Measurements from ENCODE around the gene OR2V1. TPM values are rescaled to one million over a fixed set of nuclear protein-coding genes. Genes with fewer than 3 reads are reported as not detected.
"Not testable (repeated sequence)": the region's sequence is repeated elsewhere in the genome, so short reads cannot be mapped to it uniquely, and the experiment has no call there.

Gene OR2V1
- total RNA-seq, 1 donor from 2014 or later = not detected

GRCh38 chr5:181152406-181152805 is 21.4 kb upstream of the OR2V1 start:
- no peak overlapping the region for H3K4me3 ChIP-seq (ENCODE audit: low read depth, low read length)
- FAIRE-seq (no peak), DNase-seq (ENCODE audit: low read depth) (no peak)
- H3K36me3 ChIP-seq (ENCODE audit: control insufficient read depth, insufficient read depth, low read length) = no peaks in the 10 kb centered on the region
- TF ChIP-seq CTCF (IDR thresholded peaks at IDR 0.05; ENCODE audit: insufficient read depth, low read length, severe bottlenecking) = no peak
- H3K27me3 ChIP-seq (ENCODE audit: control insufficient read depth, insufficient read depth, low read length) = no peaks in the 10 kb centered on the region

GRCh38 chr5:181151146-181151545 is 20.2 kb upstream of the OR2V1 start:
- Histone ChIP-seq H3K27me3 (ENCODE audit: control insufficient read depth, insufficient read depth, low read length) (no peaks in the 10 kb centered on the region), H3K4me3 (ENCODE audit: low read depth, low read length) (no peak overlapping the region), H3K36me3 (ENCODE audit: control insufficient read depth, insufficient read depth, low read length) (no peaks in the 10 kb centered on the region)
- no peak for TF ChIP-seq CTCF (IDR thresholded peaks at IDR 0.05; ENCODE audit: insufficient read depth, low read length, severe bottlenecking)
- DNase-seq (ENCODE audit: low read depth) (no peak), FAIRE-seq (no peak)

GRCh38 chr5:181149806-181150733 is 19.1 kb upstream of the OR2V1 start:
- Histone ChIP-seq H3K27me3 (ENCODE audit: control insufficient read depth, insufficient read depth, low read length) (no peaks in the 10 kb centered on the region), H3K36me3 (ENCODE audit: control insufficient read depth, insufficient read depth, low read length) (no peaks in the 10 kb centered on the region), H3K4me3 (ENCODE audit: low read depth, low read length) (no peak overlapping the region)
- no peak for TF ChIP-seq CTCF (IDR thresholded peaks at IDR 0.05; ENCODE audit: insufficient read depth, low read length, severe bottlenecking)
- no peak for FAIRE-seq
- DNase-seq (ENCODE audit: low read depth) = no peak

GRCh38 chr5:181149355-181149754 is 18.4 kb upstream of the OR2V1 start:
- H3K36me3 ChIP-seq (ENCODE audit: control insufficient read depth, insufficient read depth, low read length) = no peaks in the 10 kb centered on the region
- FAIRE-seq (peak; percentile 73), DNase-seq (ENCODE audit: low read depth) (peak; percentile 63)
- H3K4me3 ChIP-seq (ENCODE audit: low read depth, low read length) = no peak overlapping the region
- no peaks in the 10 kb centered on the region for H3K27me3 ChIP-seq (ENCODE audit: control insufficient read depth, insufficient read depth, low read length)
- no peak for TF ChIP-seq CTCF (IDR thresholded peaks at IDR 0.05; ENCODE audit: insufficient read depth, low read length, severe bottlenecking)

GRCh38 chr5:181146927-181147636 is 16.1 kb upstream of the OR2V1 start, which contains the start of gene OR2V2:
Gene OR2V2, plus strand, starts transcription at chr5:181147586. Its CDS starts 7,357 bp downstream, at chr5:181154943.
- H3K27me3 ChIP-seq (ENCODE audit: control insufficient read depth, insufficient read depth, low read length); FAIRE-seq; H3K36me3 ChIP-seq (ENCODE audit: control insufficient read depth, insufficient read depth, low read length); DNase-seq (ENCODE audit: low read depth); H3K4me3 ChIP-seq (ENCODE audit: low read depth, low read length): not testable (repeated sequence)

- TF ChIP-seq CTCF (IDR thresholded peaks at IDR 0.05; ENCODE audit: insufficient read depth, low read length, severe bottlenecking) = no peak
- Histone ChIP-seq H3K36me3 (ENCODE audit: control insufficient read depth, insufficient read depth, low read length) (no peaks in the 10 kb centered on the region), H3K4me3 (ENCODE audit: low read depth, low read length) (no peak overlapping the region), H3K27me3 (ENCODE audit: control insufficient read depth, insufficient read depth, low read length) (peaks cover 1% of the 10 kb centered on the region)
- DNase-seq (ENCODE audit: low read depth) (no peak), FAIRE-seq (no peak)
Observed at GRCh38 chr5:181145133-181145532, 14.2 kb upstream of the OR2V1 start.

All from bronchial epithelial cell (primary cell).